GM23248 (cell line): Measurements from ENCODE around the gene RBM38.

Source experiments
- EZH2 ChIP-seq: fragments of 200-600 bp; sonication (generic); IDR thresholded peaks from 2 replicates; pipeline ENCODE4 v1.6.1; 2018; ENCODE audit warnings: antibody characterized with exemption, mild to moderate bottlenecking; ENCODE audit not compliant: insufficient read depth, poor library complexity, severe bottlenecking
- EZH2phosphoT487 ChIP-seq: fragments of 200-600 bp; sonication (generic); IDR thresholded peaks from 2 replicates; pipeline ENCODE4 v1.6.1; 2018; ENCODE audit warnings: antibody characterized with exemption, moderate library complexity, mild to moderate bottlenecking, low read depth; ENCODE audit not compliant: insufficient read depth

GRCh38 chr20:57458400-57459160, 67.4 kb downstream of the RBM38 start:
- TF ChIP-seq EZH2phosphoT487 (no peak), EZH2 (no peak)
